GM12878 (cell line): ENCODE measurements around the gene CETN1.

Experiments
- ATF2 ChIP-seq: IDR thresholded peaks from 2 replicates; pipeline ENCODE4 v1.6.1; 2012; ENCODE audit warnings: low read length, inconsistent platforms
- BCL11A ChIP-seq: IDR thresholded peaks from 2 replicates; pipeline ENCODE4 v1.6.1; 2011; ENCODE audit warnings: low read depth, low read length
- EZH2 ChIP-seq: IDR thresholded peaks from 2 replicates; pipeline ENCODE4 v1.6.1; 2012; ENCODE audit warnings: low read depth, mild to moderate bottlenecking, control low read depth, inconsistent platforms, low read length, borderline replicate concordance; ENCODE audit not compliant: control insufficient read depth
- MAX ChIP-seq: IDR thresholded peaks from 2 replicates; pipeline ENCODE4 v1.6.1; 2012; ENCODE audit warnings: low read depth, low read length, improper control_type of control experiment
- MTA2 ChIP-seq: fragments of 450-650 bp; IDR thresholded peaks from 2 replicates; pipeline ENCODE4 v1.6.1; 2016; ENCODE audit warnings: low read depth, mild to moderate bottlenecking, moderate library complexity
- POLR2A ChIP-seq: IDR thresholded peaks from 2 replicates; pipeline ENCODE4 v1.6.1; 2011; ENCODE audit warnings: low read depth, mild to moderate bottlenecking, low read length
- SPI1 ChIP-seq: IDR thresholded peaks from 2 replicates; pipeline ENCODE4 v1.6.1; 2011; ENCODE audit warnings: low read depth, mild to moderate bottlenecking, low read length, moderate library complexity, borderline replicate concordance; ENCODE audit not compliant: insufficient read depth
- TAF1 ChIP-seq: IDR thresholded peaks from 2 replicates; pipeline ENCODE4 v1.6.1; 2011; ENCODE audit warnings: mild to moderate bottlenecking, low read depth, low read length, borderline replicate concordance
- ZSCAN29 ChIP-seq: fragments of 450-650 bp; IDR thresholded peaks from 2 replicates; pipeline ENCODE4 v1.6.1; 2017; ENCODE audit warnings: mild to moderate bottlenecking, moderate library complexity
- TF ChIP-seq, protein P1 (sequence below), 3 experiments: IDR thresholded peaks in 2 of 3; conservative IDR thresholded peaks in 1 of 3; 2 replicates each; pipeline ENCODE4 v1.5.1; 2011; ENCODE audit warnings: low read depth in 3 of 3, low read length in 3 of 3, mild to moderate bottlenecking in 3 of 3, control low read depth in 2 of 3, moderate library complexity in 2 of 3, inconsistent platforms in 1 of 3, mixed read lengths in 1 of 3; ENCODE audit not compliant: control insufficient read depth in 2 of 3, insufficient read depth in 1 of 3; ENCODE audit errors: extremely low read depth in 1 of 3
- TF ChIP-seq, protein P2 (sequence below): fragments of 450-650 bp; IDR thresholded peaks from 2 replicates; pipeline ENCODE4 v1.6.1; 2017; ENCODE audit warnings: mild to moderate bottlenecking

- TF ChIP-seq, protein P1, sequence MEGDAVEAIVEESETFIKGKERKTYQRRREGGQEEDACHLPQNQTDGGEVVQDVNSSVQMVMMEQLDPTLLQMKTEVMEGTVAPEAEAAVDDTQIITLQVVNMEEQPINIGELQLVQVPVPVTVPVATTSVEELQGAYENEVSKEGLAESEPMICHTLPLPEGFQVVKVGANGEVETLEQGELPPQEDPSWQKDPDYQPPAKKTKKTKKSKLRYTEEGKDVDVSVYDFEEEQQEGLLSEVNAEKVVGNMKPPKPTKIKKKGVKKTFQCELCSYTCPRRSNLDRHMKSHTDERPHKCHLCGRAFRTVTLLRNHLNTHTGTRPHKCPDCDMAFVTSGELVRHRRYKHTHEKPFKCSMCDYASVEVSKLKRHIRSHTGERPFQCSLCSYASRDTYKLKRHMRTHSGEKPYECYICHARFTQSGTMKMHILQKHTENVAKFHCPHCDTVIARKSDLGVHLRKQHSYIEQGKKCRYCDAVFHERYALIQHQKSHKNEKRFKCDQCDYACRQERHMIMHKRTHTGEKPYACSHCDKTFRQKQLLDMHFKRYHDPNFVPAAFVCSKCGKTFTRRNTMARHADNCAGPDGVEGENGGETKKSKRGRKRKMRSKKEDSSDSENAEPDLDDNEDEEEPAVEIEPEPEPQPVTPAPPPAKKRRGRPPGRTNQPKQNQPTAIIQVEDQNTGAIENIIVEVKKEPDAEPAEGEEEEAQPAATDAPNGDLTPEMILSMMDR (IDR thresholded peaks at IDR 0.05 in 2 of 3, conservative IDR thresholded peaks at IDR 0.05 in 1 of 3; ENCODE audit: control insufficient read depth in 2 of 3, extremely low read depth in 1 of 3, insufficient read depth in 1 of 3, low read depth in 3 of 3, low read length in 3 of 3) = no peak
- TF ChIP-seq SPI1 (no peak), ATF2 (no peak), BCL11A (no peak), POLR2A (no peak), EZH2 (no peak), TAF1 (no peak), ZSCAN29 (no peak), MAX (no peak), MTA2 (no peak)
- TF ChIP-seq, protein P2, sequence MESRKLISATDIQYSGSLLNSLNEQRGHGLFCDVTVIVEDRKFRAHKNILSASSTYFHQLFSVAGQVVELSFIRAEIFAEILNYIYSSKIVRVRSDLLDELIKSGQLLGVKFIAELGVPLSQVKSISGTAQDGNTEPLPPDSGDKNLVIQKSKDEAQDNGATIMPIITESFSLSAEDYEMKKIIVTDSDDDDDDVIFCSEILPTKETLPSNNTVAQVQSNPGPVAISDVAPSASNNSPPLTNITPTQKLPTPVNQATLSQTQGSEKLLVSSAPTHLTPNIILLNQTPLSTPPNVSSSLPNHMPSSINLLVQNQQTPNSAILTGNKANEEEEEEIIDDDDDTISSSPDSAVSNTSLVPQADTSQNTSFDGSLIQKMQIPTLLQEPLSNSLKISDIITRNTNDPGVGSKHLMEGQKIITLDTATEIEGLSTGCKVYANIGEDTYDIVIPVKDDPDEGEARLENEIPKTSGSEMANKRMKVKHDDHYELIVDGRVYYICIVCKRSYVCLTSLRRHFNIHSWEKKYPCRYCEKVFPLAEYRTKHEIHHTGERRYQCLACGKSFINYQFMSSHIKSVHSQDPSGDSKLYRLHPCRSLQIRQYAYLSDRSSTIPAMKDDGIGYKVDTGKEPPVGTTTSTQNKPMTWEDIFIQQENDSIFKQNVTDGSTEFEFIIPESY = no peak
These were observed 51.4 kb downstream of the CETN1 start for GRCh38 chr18:631560-631959.
